ENCODE data around the gene DOK1.

The DOK1 gene

DNA sequence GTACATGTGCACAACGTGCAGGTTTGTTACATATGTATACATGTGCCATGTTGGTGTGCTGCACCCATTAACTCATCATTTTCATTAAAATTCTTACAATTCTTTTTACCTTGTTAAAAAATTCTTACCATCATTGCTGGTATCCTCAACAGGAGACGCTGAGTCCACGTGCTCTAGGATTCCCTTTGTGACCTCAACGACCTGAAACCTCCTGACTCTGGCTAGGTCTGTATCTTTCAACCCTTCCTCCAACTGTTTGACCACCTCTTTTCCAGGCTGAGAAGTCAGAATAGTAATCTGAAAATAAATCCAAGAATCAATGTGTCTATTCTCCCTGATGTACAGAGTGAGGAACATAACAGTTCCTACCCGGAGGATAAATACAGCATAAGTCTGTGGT, 52.4 kb downstream of the DOK1 start:
- TF ChIP-seq, protein P1, sequence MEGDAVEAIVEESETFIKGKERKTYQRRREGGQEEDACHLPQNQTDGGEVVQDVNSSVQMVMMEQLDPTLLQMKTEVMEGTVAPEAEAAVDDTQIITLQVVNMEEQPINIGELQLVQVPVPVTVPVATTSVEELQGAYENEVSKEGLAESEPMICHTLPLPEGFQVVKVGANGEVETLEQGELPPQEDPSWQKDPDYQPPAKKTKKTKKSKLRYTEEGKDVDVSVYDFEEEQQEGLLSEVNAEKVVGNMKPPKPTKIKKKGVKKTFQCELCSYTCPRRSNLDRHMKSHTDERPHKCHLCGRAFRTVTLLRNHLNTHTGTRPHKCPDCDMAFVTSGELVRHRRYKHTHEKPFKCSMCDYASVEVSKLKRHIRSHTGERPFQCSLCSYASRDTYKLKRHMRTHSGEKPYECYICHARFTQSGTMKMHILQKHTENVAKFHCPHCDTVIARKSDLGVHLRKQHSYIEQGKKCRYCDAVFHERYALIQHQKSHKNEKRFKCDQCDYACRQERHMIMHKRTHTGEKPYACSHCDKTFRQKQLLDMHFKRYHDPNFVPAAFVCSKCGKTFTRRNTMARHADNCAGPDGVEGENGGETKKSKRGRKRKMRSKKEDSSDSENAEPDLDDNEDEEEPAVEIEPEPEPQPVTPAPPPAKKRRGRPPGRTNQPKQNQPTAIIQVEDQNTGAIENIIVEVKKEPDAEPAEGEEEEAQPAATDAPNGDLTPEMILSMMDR (IDR thresholded peaks at IDR 0.05; ENCODE audit: insufficient read depth, missing control alignments), result no peak
- no peak for FAIRE-seq
- no peak for DNase-seq (ENCODE audit: insufficient read length, low spot score)
